HCT116 (cell line): Measurements from ENCODE around the gene ZNF652. TPM values are rescaled to one million over a fixed set of nuclear protein-coding genes. Genes with fewer than 3 reads are reported as not detected.
"Not testable (repeated sequence)": the region's sequence is repeated elsewhere in the genome, so short reads cannot be mapped to it uniquely, and the experiment has no call there.

ENCODE experiments used
- ATAC-seq: fragments of 200-7000 bp; cut with Tn5 transposase; 2 replicates; pipeline ENCODE4 v1.9.1; 2020; ENCODE audit warnings: mild to moderate bottlenecking, moderate library complexity
- BruUV-seq: library from RNA; stranded (reverse); fragments of 400-500 nt; replicated peaks from 2 replicates; lab custom pipeline; 2021; lab: Mats Ljungman, UMichigan
- CTCF ChIA-PET: fragments of 300-600 bp; sonication (Branson Sonifier 250); formaldehyde crosslinking; loops from one replicate; lab custom pipeline; 2021; ENCODE audit warnings: antibody characterized with exemption; lab: Charles Lee
- POLR2A ChIA-PET: fragments of 300-600, 350-600 bp; sonication (Branson Sonifier 250); formaldehyde crosslinking; loops from one replicate; lab custom pipeline; 2021; ENCODE audit warnings: antibody characterized with exemption; lab: Charles Lee
- RAD21 ChIA-PET, 2 experiments: fragments of 300-600 bp; sonication (Branson Sonifier 250); formaldehyde crosslinking; loops; one replicate each; lab custom pipeline; 2023; ENCODE audit warnings: low total read pairs in 2 of 2; ENCODE audit not compliant: uncharacterized antibody in 2 of 2, unreplicated experiment in 2 of 2, low non-redundant PET in 1 of 2; lab: Charles Lee
- DNase-seq: peaks from one replicate; pipeline ENCODE4 v3.0.0-alpha.2; 2010; ENCODE audit warnings: low read depth, low spot score
- H2AFZ ChIP-seq: fragments of 200-600 bp; shearing (Covaris generic), sonication (generic); 2 replicates; pipeline ENCODE4 v1.6.1; 2017; ENCODE audit warnings: low read depth, mixed run types, mixed read lengths, antibody characterized with exemption, low read length; ENCODE audit not compliant: poor library complexity, severe bottlenecking
- H3K27ac ChIP-seq: 2 replicates; pipeline ENCODE4 v1.5.1; 2012; ENCODE audit warnings: low read depth, low read length
- H3K27me3 ChIP-seq: fragments of 200-600 bp; sonication (generic); 2 replicates; pipeline ENCODE4 v1.6.1; 2016; ENCODE audit warnings: mixed run types, low read length, mixed read lengths; ENCODE audit not compliant: insufficient read depth
- H3K36me3 ChIP-seq, 2 experiments: fragments of 200-500 bp in 1 of 2; fragments of 200-600 bp in 1 of 2; sonication (Bioruptor generic) in 1 of 2; sonication (generic) in 1 of 2; 2 replicates each; pipeline versions ENCODE4 v1.5.1 to v1.6.1; 2014 to 2016; ENCODE audit warnings: low read length in 2 of 2, inconsistent platforms in 1 of 2, mixed read lengths in 1 of 2, mixed run types in 1 of 2; ENCODE audit not compliant: insufficient read depth in 2 of 2, control insufficient read depth in 1 of 2
- H3K4me1 ChIP-seq, 2 experiments: fragments of 200-600 bp in 1 of 2; sonication (generic) in 1 of 2; 2 replicates each; pipeline versions ENCODE4 v1.5.1 to v1.6.1; 2012 to 2017; ENCODE audit warnings: low read length in 2 of 2, inconsistent platforms in 1 of 2, mild to moderate bottlenecking in 1 of 2, mixed read lengths in 1 of 2, mixed run types in 1 of 2, moderate library complexity in 1 of 2; ENCODE audit not compliant: insufficient read depth in 2 of 2, control insufficient read depth in 1 of 2
- H3K4me2 ChIP-seq: fragments of 200-600 bp; sonication (generic); 2 replicates; pipeline ENCODE4 v1.6.1; 2017; ENCODE audit warnings: mixed run types, low read length, mixed read lengths
- H3K4me3 ChIP-seq, 2 experiments: fragments of 200-600 bp in 1 of 2; sonication (generic) in 1 of 2; replicated peaks in 1 of 2; 2 replicates each; pipeline ENCODE4 v1.5.1; 2011 to 2016; ENCODE audit warnings: low read length in 2 of 2, control low read depth in 1 of 2, low read depth in 1 of 2, mild to moderate bottlenecking in 1 of 2, mixed read lengths in 1 of 2, mixed run types in 1 of 2
- H3K79me2 ChIP-seq: fragments of 200-600 bp; sonication (generic); 2 replicates; pipeline ENCODE4 v1.6.1; 2017; ENCODE audit warnings: mild to moderate bottlenecking, mixed run types, low read length, moderate library complexity, mixed read lengths; ENCODE audit not compliant: insufficient read depth
- H3K9ac ChIP-seq: fragments of 200-600 bp; sonication (generic); 2 replicates; pipeline ENCODE4 v1.6.1; 2016; ENCODE audit warnings: low read length, mixed read lengths
- H3K9me2 ChIP-seq: fragments of 200-600 bp; sonication (generic), shearing (Covaris generic); 2 replicates; pipeline ENCODE4 v1.6.1; 2017; ENCODE audit warnings: mixed run types, mild to moderate bottlenecking, moderate library complexity; ENCODE audit not compliant: insufficient read depth
- H3K9me3 ChIP-seq, 2 experiments: fragments of 200-500 bp in 1 of 2; fragments of 200-600 bp in 1 of 2; sonication (Bioruptor generic) in 1 of 2; sonication (generic) in 1 of 2; 2 replicates each; pipeline ENCODE4 v1.6.1; 2014 to 2017; ENCODE audit warnings: low read length in 2 of 2, mixed read lengths in 2 of 2, inconsistent platforms in 1 of 2, low read depth in 1 of 2, mild to moderate bottlenecking in 1 of 2, mixed run types in 1 of 2, moderate library complexity in 1 of 2; ENCODE audit not compliant: control insufficient read depth in 1 of 2, insufficient read depth in 1 of 2
- H4K20me1 ChIP-seq: fragments of 200-600 bp; sonication (generic), shearing (Covaris generic); 2 replicates; pipeline ENCODE4 v1.6.1; 2017; ENCODE audit warnings: mixed run types, mild to moderate bottlenecking, moderate library complexity; ENCODE audit not compliant: insufficient read depth
- EGR1 ChIP-seq: IDR thresholded peaks from 2 replicates; pipeline ENCODE4 v1.6.1; 2012; ENCODE audit warnings: low read depth
- EZH2phosphoT487 ChIP-seq: fragments of 200-600 bp; IDR thresholded peaks from 2 replicates; pipeline ENCODE4 v1.6.1; 2018; ENCODE audit warnings: antibody characterized with exemption, borderline replicate concordance
- FOSL1 ChIP-seq: IDR thresholded peaks from 2 replicates; pipeline ENCODE4 v1.6.1; 2012; ENCODE audit warnings: low read depth
- JUND ChIP-seq: IDR thresholded peaks from 2 replicates; pipeline ENCODE4 v1.6.1; 2012
- SIN3A ChIP-seq: IDR thresholded peaks from 2 replicates; pipeline ENCODE4 v1.6.1; 2012; ENCODE audit warnings: low read depth
- ZFX ChIP-seq: fragments of 450-650 bp; IDR thresholded peaks from 2 replicates; pipeline ENCODE4 v1.6.1; 2017
- ZNF274 ChIP-seq: fragments of 200-500 bp; sonication (Bioruptor generic); IDR thresholded peaks from 2 replicates; pipeline ENCODE4 v1.6.1; 2014; ENCODE audit warnings: mild to moderate bottlenecking, low read depth, low read length, inconsistent platforms
- intact Hi-C: fragments of 100-400 bp; cut with micrococcal nuclease; formaldehyde crosslinking; loops from 2 replicates; pipeline ENCODE4 v1.10.0; 2022
- total RNA-seq: library from RNA; stranded (reverse); gene quantifications from one replicate; pipeline ENCODE4 v1.2.1, GENCODE V29; 2021; ENCODE audit not compliant: unreplicated experiment

Gene ZNF652
- total RNA-seq, 1 experiment from 2014 or later: 27.8 TPM

GRCh38 chr17:49390548-49391324 is 28.7 kb upstream of the ZNF652 start:
- Histone ChIP-seq H3K9me2 (no peaks in the 10 kb centered on the region), H3K4me3 (no peak overlapping the region), H3K27me3 (no peaks in the 10 kb centered on the region), H3K9me3 (no peaks in the 10 kb centered on the region), H2AFZ (peak overlapping the region; percentile 33), H3K9ac (no peak overlapping the region), H3K36me3 (no peaks in the 10 kb centered on the region), H3K4me2 (peak overlapping the region; percentile 32), H3K27ac (no peak overlapping the region; the same call in 1 of the 2 replicates), H4K20me1 (no peaks in the 10 kb centered on the region), H3K4me1 (peaks cover 15 to 30% of the 10 kb centered on the region in 2 experiments), H3K79me2 (no peaks in the 10 kb centered on the region)
- intact Hi-C loops: no loop called here
- ATAC-seq (no peak), DNase-seq (no peak)
- BruUV-seq: no TSS peak
- TF ChIP-seq EZH2phosphoT487 (no peak), FOSL1 (no peak), SIN3A (no peak), ZFX (0 out of 2 replicates have a peak, but pooled peaks have one; percentile 9), ZNF274 (no peak), JUND (no peak)
- CTCF ChIA-PET: interaction anchor here (1.7 to 3.3 kb wide), 3 partner anchors 23 to 166 kb away, joined by 6 to 12 read pairs (median 7); no protein-coding TSS in a partner anchor
- RAD21 ChIA-PET: no interaction called here
- POLR2A ChIA-PET: no interaction called here

GRCh38 chr17:49389514-49390347 is 27.7 kb upstream of the ZNF652 start:
- DNase-seq, RAD21 ChIA-PET, H3K27me3 ChIP-seq: not testable (repeated sequence)
- TF ChIP-seq FOSL1: peak; percentile 38; the same call in 1 of the 2 replicates
- TF ChIP-seq JUND: peak; percentile 39; the same call in 1 of the 2 replicates
- peak; percentile 72 for TF ChIP-seq EGR1
- TF ChIP-seq, all 23 proteins: peak for 3; not testable (repeated sequence) for 20
- H4K20me1 ChIP-seq, H3K27ac ChIP-seq, intact Hi-C loops, H3K9ac ChIP-seq, BruUV-seq, H3K9me2 ChIP-seq, POLR2A ChIA-PET, H3K36me3 ChIP-seq, H3K79me2 ChIP-seq, H3K4me3 ChIP-seq, H3K9me3 ChIP-seq: not testable (repeated sequence)
- peak overlapping the region; percentile 33 for H2AFZ ChIP-seq
- H3K4me2 ChIP-seq: peak overlapping the region; percentile 32
- H3K4me1 ChIP-seq: peaks cover 15 to 27% of the 10 kb centered on the region in 2 experiments
- peak; percentile 57 for ATAC-seq
- CTCF ChIA-PET: interaction anchor here (3.3 kb wide), 1 partner anchor 167 kb away, joined by 12 read pairs; no protein-coding TSS in a partner anchor
